Lung microvascular endothelial cell (primary cell): ENCODE measurements around the gene ABCG8. TPM values are rescaled to one million over a fixed set of nuclear protein-coding genes. Genes with fewer than 3 reads are reported as not detected.

Experiments used
- DNase-seq, 2 donors: peaks; one replicate each; pipeline versions ENCODE4 v3.0.0 to v3.0.0-alpha.2; 2010; ENCODE audit warnings: low read depth in 2 of 2
- total RNA-seq: library from RNA; depleted of rRNA; stranded (reverse); fragments of >200 nt; gene quantifications from 2 replicates; pipeline ENCODE4 v1.2.1, GENCODE V29; 2014

The ABCG8 gene
- total RNA-seq, 1 donor from 2014 or later = not detected

GRCh38 chr2:43825841-43826240 is 12.9 kb upstream of the ABCG8 start:
- no peak for DNase-seq

GRCh38 chr2:43826305-43827250 is 12.2 kb upstream of the ABCG8 start:
- no peak for DNase-seq

GRCh38 chr2:43831543-43832294 is 7.1 kb upstream of the ABCG8 start:
- no peak for DNase-seq

GRCh38 chr2:43832457-43832856 is 6.3 kb upstream of the ABCG8 start:
- DNase-seq = no peak

- DNase-seq = no peak
Observed at GRCh38 chr2:43837033-43837432, 1.7 kb upstream of the ABCG8 start.

- DNase-seq = no peak
Observed at GRCh38 chr2:43837831-43838559, 776 bp upstream of the ABCG8 start.

- no peak for DNase-seq
Observed at GRCh38 chr2:43839776-43840564, 1.2 kb downstream of the ABCG8 start.

GRCh38 chr2:43840965-43841364 is 2.2 kb downstream of the ABCG8 start:
- no peak for DNase-seq

- DNase-seq = no peak
Observed at GRCh38 chr2:43841949-43842865, 3.4 kb downstream of the ABCG8 start.

- no peak for DNase-seq
Observed at GRCh38 chr2:43842866-43843226, 4.1 kb downstream of the ABCG8 start.

GRCh38 chr2:43845181-43845580 is 6.4 kb downstream of the ABCG8 start:
- no peak for DNase-seq

- no peak for DNase-seq
Observed at GRCh38 chr2:43846140-43846793, 7.5 kb downstream of the ABCG8 start.

- no peak for DNase-seq
Observed at GRCh38 chr2:43848214-43848613, 9.4 kb downstream of the ABCG8 start.

- no peak for DNase-seq
Observed at GRCh38 chr2:43851011-43851980, 12.5 kb downstream of the ABCG8 start.

- no peak for DNase-seq
Observed at GRCh38 chr2:43852196-43852730, 13.5 kb downstream of the ABCG8 start.

GRCh38 chr2:43853141-43854081 is 14.6 kb downstream of the ABCG8 start:
- no peak for DNase-seq

GRCh38 chr2:43854671-43855070 is 15.9 kb downstream of the ABCG8 start:
- DNase-seq = no peak
